NCI-H1105 treated with DMSO at 0.1 percent for 48 hours (cell line): ENCODE data around the gene P4HA3.
A peak's percentile ranks its signal among the peaks of the same experiment; 100 is the strongest.

Experiments used
- DNase-seq: peaks from one replicate; lab custom pipeline; 2025; lab: John Stamatoyannopoulos, UW

The P4HA3 gene

GRCh38 chr11:74262725-74263124 is 48.7 kb downstream of the P4HA3 start:
- DNase-seq: no peak

- DNase-seq: no peak
Measured at GRCh38 chr11:74257959-74258553, 53.4 kb downstream of the P4HA3 start.

- DNase-seq: no peak
Measured at GRCh38 chr11:74256378-74257133, 54.9 kb downstream of the P4HA3 start.

GRCh38 chr11:74255741-74256375 is 55.6 kb downstream of the P4HA3 start:
- peak; percentile 62 for DNase-seq

GRCh38 chr11:74253361-74253760 is 58.1 kb downstream of the P4HA3 start:
- DNase-seq: no peak

GRCh38 chr11:74249496-74249895 is 61.9 kb downstream of the P4HA3 start:
- DNase-seq: no peak

- DNase-seq: no peak
Measured at GRCh38 chr11:74248469-74248868, 63.0 kb downstream of the P4HA3 start.

GRCh38 chr11:74238243-74238642 is 73.2 kb downstream of the P4HA3 start:
- DNase-seq: no peak

GRCh38 chr11:74237541-74237940 is 73.9 kb downstream of the P4HA3 start:
- no peak for DNase-seq

- DNase-seq: no peak
Measured at GRCh38 chr11:74235121-74235520, 76.3 kb downstream of the P4HA3 start.

GRCh38 chr11:74233683-74234082 is 77.8 kb downstream of the P4HA3 start:
- no peak for DNase-seq

GRCh38 chr11:74232311-74232950 is 79.0 kb downstream of the P4HA3 start:
- DNase-seq: no peak

- DNase-seq: no peak
Measured at GRCh38 chr11:74226907-74227306, 84.5 kb downstream of the P4HA3 start.

- no peak for DNase-seq
Measured at GRCh38 chr11:74225565-74225964, 85.9 kb downstream of the P4HA3 start.

GRCh38 chr11:74221816-74222215 is 89.6 kb downstream of the P4HA3 start:
- no peak for DNase-seq

GRCh38 chr11:74220376-74220775 is 91.1 kb downstream of the P4HA3 start:
- DNase-seq: no peak
